ENCODE results near the gene BDP1. TPM values are rescaled to one million over a fixed set of nuclear protein-coding genes. Genes with fewer than 3 reads are reported as not detected.
A peak's percentile ranks its signal among the peaks of the same experiment; 100 is the strongest.

Gene BDP1
- total RNA-seq, 1 experiment from 2014 or later: 31.2 TPM

DNA sequence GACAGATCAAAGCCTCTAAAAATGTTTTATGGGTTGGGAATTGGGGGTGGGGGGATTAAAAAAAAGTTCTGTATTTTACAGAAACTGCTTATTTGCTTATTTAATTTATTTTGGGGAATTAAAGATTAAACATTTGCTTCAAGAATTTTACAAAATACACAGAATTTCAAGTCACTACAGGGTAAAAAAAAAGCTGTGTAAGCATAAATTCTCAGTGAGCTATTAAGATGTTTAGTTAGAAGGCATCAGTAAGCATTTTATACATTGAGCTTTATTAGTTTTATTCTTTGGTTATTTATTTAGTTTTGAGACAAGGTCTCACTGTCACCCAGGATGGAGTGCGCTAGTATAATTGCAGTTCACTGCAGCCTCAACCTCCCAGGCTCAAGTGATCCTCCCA is 5.2 kb downstream of the BDP1 start:
- TF ChIP-seq, protein P1, sequence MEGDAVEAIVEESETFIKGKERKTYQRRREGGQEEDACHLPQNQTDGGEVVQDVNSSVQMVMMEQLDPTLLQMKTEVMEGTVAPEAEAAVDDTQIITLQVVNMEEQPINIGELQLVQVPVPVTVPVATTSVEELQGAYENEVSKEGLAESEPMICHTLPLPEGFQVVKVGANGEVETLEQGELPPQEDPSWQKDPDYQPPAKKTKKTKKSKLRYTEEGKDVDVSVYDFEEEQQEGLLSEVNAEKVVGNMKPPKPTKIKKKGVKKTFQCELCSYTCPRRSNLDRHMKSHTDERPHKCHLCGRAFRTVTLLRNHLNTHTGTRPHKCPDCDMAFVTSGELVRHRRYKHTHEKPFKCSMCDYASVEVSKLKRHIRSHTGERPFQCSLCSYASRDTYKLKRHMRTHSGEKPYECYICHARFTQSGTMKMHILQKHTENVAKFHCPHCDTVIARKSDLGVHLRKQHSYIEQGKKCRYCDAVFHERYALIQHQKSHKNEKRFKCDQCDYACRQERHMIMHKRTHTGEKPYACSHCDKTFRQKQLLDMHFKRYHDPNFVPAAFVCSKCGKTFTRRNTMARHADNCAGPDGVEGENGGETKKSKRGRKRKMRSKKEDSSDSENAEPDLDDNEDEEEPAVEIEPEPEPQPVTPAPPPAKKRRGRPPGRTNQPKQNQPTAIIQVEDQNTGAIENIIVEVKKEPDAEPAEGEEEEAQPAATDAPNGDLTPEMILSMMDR (IDR thresholded peaks at IDR 0.05; ENCODE audit: unreplicated experiment): no peak
- intact Hi-C loops (cut with micrococcal nuclease; ENCODE audit: unreplicated experiment): no loop called here
- H3K36me3 Mint-ChIP-seq (ENCODE audit: insufficient read depth, unreplicated experiment): peaks cover 42% of the 10 kb centered on the region
- BruUV-seq (replicated peaks): no TSS peak
- no peak for DNase-seq
- no peaks in the 10 kb centered on the region for H3K27me3 Mint-ChIP-seq (ENCODE audit: unreplicated experiment)
- H3K9me3 Mint-ChIP-seq (ENCODE audit: low read depth, unreplicated experiment): no peaks in the 10 kb centered on the region
- CTCF ChIA-PET: interaction anchor here (1.1 kb wide), 1 partner anchor 15 kb away, joined by 4 read pairs; no protein-coding TSS in a partner anchor
- peaks cover 9% of the 10 kb centered on the region for H3K4me1 Mint-ChIP-seq (ENCODE audit: low read depth, unreplicated experiment)
- H3K27ac Mint-ChIP-seq (ENCODE audit: unreplicated experiment): no peak overlapping the region
- no peak overlapping the region for H3K4me3 Mint-ChIP-seq (ENCODE audit: low read depth, unreplicated experiment)

DNA sequence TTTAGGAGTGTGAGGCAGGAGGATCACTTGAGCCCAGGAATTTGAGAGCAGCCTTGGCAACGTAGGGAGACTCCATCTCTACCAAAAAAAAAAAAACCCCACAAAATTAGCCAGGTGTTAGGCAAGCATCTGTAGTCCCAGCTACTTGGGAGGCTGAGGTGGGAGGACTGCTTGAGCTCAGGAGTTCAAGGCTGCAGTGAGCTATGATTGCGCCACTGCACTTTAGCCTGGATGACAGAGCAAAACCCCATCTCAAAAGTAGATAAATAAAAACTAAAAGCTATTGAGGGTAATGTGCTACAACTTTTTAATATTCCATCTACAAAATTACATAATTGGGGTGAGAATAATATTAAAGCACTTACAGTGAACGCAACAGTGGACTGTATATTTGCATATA is 5.9 kb downstream of the BDP1 start:
- no TSS peak for BruUV-seq (replicated peaks)
- TF ChIP-seq, protein P1 (IDR thresholded peaks at IDR 0.05; ENCODE audit: unreplicated experiment): no peak
- H3K27me3 Mint-ChIP-seq (ENCODE audit: unreplicated experiment): no peaks in the 10 kb centered on the region
- H3K9me3 Mint-ChIP-seq (ENCODE audit: low read depth, unreplicated experiment): no peaks in the 10 kb centered on the region
- peaks cover 6% of the 10 kb centered on the region for H3K4me1 Mint-ChIP-seq (ENCODE audit: low read depth, unreplicated experiment)
- no peak for DNase-seq
- no peak overlapping the region for H3K4me3 Mint-ChIP-seq (ENCODE audit: low read depth, unreplicated experiment)
- CTCF ChIA-PET: interaction anchor here (1.1 kb wide), 1 partner anchor 14 kb away, joined by 4 read pairs; no protein-coding TSS in a partner anchor
- H3K36me3 Mint-ChIP-seq (ENCODE audit: insufficient read depth, unreplicated experiment): peaks cover 42% of the 10 kb centered on the region
- intact Hi-C loops (cut with micrococcal nuclease; ENCODE audit: unreplicated experiment): no loop called here
- no peak overlapping the region for H3K27ac Mint-ChIP-seq (ENCODE audit: unreplicated experiment)

DNA sequence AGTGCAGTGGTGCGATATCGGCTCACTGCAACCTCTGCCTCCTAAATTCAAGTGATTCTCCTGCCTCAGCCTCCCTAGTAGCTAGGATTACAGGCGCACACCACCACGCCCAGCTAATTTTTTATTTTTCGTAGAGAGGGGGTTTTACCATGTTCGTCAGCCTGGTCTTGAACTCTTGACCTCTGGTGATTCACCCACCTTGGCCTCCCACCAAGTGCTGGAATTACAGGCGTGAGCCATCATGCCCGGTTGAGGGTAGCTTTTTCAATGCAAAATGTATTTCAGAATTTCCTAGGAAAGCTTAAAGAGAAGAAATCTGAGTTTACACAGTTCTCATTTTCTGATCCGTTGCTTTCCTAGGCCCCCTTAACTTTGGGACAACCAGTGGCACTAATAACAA is 15.7 kb downstream of the BDP1 start:
- DNase-seq: peak; percentile 30
- no peaks in the 10 kb centered on the region for H3K27me3 Mint-ChIP-seq (ENCODE audit: unreplicated experiment)
- H3K27ac Mint-ChIP-seq (ENCODE audit: unreplicated experiment): no peak overlapping the region
- CTCF ChIA-PET: interaction anchor here (0.6 kb wide), 2 partner anchors 12 to 148 kb away, joined by 3 read pairs; no protein-coding TSS in a partner anchor
- no peaks in the 10 kb centered on the region for H3K9me3 Mint-ChIP-seq (ENCODE audit: low read depth, unreplicated experiment)
- TF ChIP-seq, protein P1 (IDR thresholded peaks at IDR 0.05; ENCODE audit: unreplicated experiment): no peak
- intact Hi-C loops (cut with micrococcal nuclease; ENCODE audit: unreplicated experiment): no loop called here
- H3K4me3 Mint-ChIP-seq (ENCODE audit: low read depth, unreplicated experiment): no peak overlapping the region
- no peaks in the 10 kb centered on the region for H3K4me1 Mint-ChIP-seq (ENCODE audit: low read depth, unreplicated experiment)
- BruUV-seq (replicated peaks): TSS peak; percentile 9
- peaks cover 47% of the 10 kb centered on the region for H3K36me3 Mint-ChIP-seq (ENCODE audit: insufficient read depth, unreplicated experiment)

DNA sequence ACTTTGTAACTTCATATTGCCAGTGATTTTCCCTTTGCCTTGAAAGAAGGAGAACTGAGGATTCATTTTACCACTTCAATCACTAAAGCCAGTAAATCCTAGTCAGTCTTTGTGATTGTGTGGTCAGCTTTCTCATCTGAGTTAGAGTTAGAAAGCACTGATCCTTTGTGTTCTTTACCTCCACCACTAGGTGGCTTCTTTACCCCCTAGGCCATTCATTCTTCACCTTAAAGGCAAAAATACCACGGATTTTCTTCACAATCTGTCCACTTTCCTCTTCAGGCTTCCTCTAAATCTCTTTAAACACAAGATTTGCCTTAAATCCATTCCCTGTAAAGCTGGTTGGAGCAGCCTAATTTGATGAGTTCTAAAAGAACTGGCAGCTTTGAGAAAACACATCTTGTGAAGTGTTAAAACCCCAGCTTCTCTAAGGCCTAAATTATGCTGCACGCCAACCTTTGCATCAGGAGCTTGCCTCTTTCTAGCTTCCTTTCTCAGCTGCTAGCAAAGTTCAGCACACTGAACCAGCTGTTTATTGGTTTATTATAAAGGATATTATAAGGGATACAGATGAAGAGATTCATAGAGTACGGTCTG is 20.4 kb downstream of the BDP1 start:
- Mint-ChIP-seq H3K27me3 (ENCODE audit: unreplicated experiment) (no peaks in the 10 kb centered on the region), H3K4me3 (ENCODE audit: low read depth, unreplicated experiment) (no peak overlapping the region), H3K4me1 (ENCODE audit: low read depth, unreplicated experiment) (no peaks in the 10 kb centered on the region), H3K9me3 (ENCODE audit: low read depth, unreplicated experiment) (no peaks in the 10 kb centered on the region), H3K36me3 (ENCODE audit: insufficient read depth, unreplicated experiment) (peaks cover 43% of the 10 kb centered on the region), H3K27ac (ENCODE audit: unreplicated experiment) (no peak overlapping the region)
- no peak for DNase-seq
- TF ChIP-seq, protein P1 (IDR thresholded peaks at IDR 0.05; ENCODE audit: unreplicated experiment): peak; percentile 36
- intact Hi-C loops (cut with micrococcal nuclease; ENCODE audit: unreplicated experiment): no loop called here
- CTCF ChIA-PET: interaction anchor here (0.7 to 1.9 kb wide), 2 partner anchors 15 to 282 kb away, joined by 4 to 5 read pairs; no protein-coding TSS in a partner anchor
- no TSS peak for BruUV-seq (replicated peaks)

All from Calu3 (cell line).